B cell (primary cell): Measurements from ENCODE around the gene MRPS11.

Experiments
- CTCF ChIP-seq: fragments of 200-600 bp; IDR thresholded peaks from one replicate; pipeline ENCODE4 v1.8.0; 2022; ENCODE audit warnings: antibody characterized with exemption, mild to moderate bottlenecking
- EZH2 ChIP-seq: IDR thresholded peaks from 2 replicates; pipeline ENCODE4 v1.6.1; 2012; ENCODE audit warnings: borderline replicate concordance, low read depth, mild to moderate bottlenecking, moderate library complexity, low read length; ENCODE audit not compliant: insufficient read depth, poor library complexity, severe bottlenecking

- TF ChIP-seq CTCF (no peak), EZH2 (no peak)
These were observed 21.8 kb downstream of the MRPS11 start for GRCh38 chr15:88489321-88489720.
